ENCODE data around the gene NME4. TPM values are rescaled to one million over a fixed set of nuclear protein-coding genes. Genes with fewer than 3 reads are reported as not detected.

The NME4 gene
- 286 to 471 TPM (median 425 TPM) in 5 replicates for total RNA-seq (2022; extraction: Qiagen RNA extraction; ENCODE audit: low read depth)

DNA sequence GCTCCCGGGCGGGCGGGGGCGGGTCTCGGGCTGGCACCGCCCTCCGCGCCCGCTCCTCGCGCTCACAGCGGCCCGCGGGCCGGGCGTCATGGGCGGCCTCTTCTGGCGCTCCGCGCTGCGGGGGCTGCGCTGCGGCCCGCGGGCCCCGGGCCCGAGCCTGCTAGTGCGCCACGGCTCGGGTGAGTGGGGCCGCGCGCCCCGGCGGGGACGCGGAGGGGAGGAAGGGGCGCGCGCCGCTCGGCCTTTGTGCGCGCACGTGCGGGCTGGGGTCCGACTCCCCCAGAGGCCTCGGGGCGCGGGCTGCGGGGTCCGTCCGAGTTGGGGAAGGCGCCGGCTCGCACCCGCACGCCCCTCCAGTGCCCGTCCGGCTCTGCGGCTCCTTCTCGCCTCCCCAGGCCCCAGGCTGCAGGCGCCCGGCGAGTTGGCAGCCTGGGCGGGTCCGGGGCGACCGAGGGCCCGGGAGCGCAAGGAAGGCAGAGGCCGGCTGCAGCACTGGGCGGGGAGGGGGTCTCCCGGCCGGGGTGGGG, at the start of gene NME4:
Gene NME4, plus strand, starts transcription at position 65 of the 527 bp plus-strand sequence. Its CDS starts 24 bp downstream, at position 89.

DNA sequence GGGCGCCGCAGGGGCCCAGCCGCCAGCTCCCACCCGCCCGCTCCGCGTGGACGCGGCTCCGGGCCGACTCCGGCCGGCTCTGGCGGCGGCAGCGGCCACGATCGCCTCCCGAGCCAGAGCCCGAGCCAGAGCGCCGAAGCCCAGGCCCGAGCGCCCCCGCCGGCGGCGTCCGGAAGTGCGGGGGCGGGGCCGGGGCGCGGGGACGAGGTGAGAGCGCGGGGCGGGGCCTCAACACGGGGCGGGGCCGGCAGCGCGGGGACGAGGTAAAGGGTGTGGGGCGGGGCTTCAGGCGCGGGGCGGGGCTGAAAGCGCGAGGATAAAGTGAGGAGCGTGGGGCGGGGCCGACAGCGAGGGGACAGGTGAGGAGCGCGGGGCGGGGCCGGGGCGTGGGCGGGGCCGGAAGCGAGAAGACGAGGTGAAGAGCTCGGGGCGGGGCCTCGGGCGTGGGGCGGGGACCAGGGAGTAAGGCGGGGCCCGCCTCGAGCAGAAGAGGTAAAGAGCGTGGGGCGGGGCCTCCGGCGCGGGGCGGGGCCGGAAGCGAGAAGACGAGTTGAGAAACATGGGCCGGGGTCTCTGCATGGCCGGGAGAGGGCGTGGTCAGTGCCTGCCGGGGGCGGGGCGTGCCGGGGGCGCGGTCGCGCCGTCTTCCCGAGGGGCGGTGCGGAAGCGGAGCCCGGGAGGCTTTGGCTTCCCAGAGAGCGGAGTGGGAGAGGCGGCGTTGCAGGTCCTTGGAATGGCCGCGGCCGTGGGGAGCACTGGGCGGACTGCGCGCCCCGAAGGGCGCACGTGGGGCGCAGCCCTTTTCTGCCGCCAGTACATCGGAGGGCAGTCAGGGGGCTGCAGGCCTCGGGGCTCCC, 44.2 kb upstream of the NME4 start, which contains the start of gene AXIN1:
Gene AXIN1, minus strand, starts transcription at position 177 of the 857 bp plus-strand sequence. CDS start 5,698 bp downstream, outside the sequence.

DNA sequence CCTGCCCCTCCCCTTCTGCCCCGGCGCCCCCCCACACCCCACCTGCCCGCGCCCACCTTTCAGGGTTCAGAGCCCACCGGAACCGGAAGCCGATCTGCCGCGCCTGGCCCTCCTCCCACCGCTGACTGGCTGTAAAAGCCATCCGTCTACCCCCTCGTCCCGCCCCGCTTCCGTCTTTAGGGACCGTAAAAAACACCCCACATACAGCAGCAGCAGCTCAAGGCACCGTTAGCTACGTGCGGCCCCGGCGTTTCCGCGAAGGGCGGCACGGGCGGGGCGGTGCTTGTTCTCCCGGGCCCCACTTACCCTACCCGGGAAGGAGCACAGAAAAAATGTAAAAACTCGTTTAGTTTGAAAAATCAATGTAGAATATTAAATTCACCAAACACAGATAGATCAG, 26.6 kb upstream of the NME4 start, which contains the start of gene MRPL28:
Gene MRPL28, minus strand, starts transcription at position 96 of the 400 bp plus-strand sequence. CDS start 320 bp downstream, outside the sequence.

GRCh38 chr16:381789-382717, 14.9 kb upstream of the NME4 start, which contains the start of gene PGAP6:
PGAP6 (minus strand) TSS chr16:381978; CDS start chr16:381821, 157 bp downstream.

GRCh38 chr16:401468-402348, 4.7 kb downstream of the NME4 start, which contains the start of gene DECR2:
DECR2 (plus strand) TSS chr16:401885; CDS start chr16:401964, 79 bp downstream.

GRCh38 chr16:425082-425718, 28.2 kb downstream of the NME4 start, which contains the start of gene RAB11FIP3:
RAB11FIP3 (plus strand) TSS chr16:425649; CDS start chr16:426007, 358 bp downstream.

Other genes with a start within 250 kb of the NME4 start
- gene HBZ, start 244.6 kb upstream of the NME4 start, total RNA-seq (2022; extraction: Qiagen RNA extraction; ENCODE audit: low read depth), result 0.14 TPM in 1 of 5 replicates, not detected in the others
- not detected in 5 replicates for gene HBM, start 231.2 kb upstream of the NME4 start, total RNA-seq (2022; extraction: Qiagen RNA extraction; ENCODE audit: low read depth)
- 0.55 to 0.80 TPM (median 0.57 TPM) in 3 of 5 replicates, not detected in the others for gene HBA2, start 224.3 kb upstream of the NME4 start, total RNA-seq (2022; extraction: Qiagen RNA extraction; ENCODE audit: low read depth)
- gene HBA1, start 220.5 kb upstream of the NME4 start, total RNA-seq (2022; extraction: Qiagen RNA extraction; ENCODE audit: low read depth), result 0.55 to 1.8 TPM (median 1.1 TPM) in 4 of 5 replicates, not detected in the other
- gene HBQ1, start 216.7 kb upstream of the NME4 start, total RNA-seq (2022; extraction: Qiagen RNA extraction; ENCODE audit: low read depth), result 6.1 to 7.9 TPM (median 6.9 TPM) in 5 replicates
- 42.5 to 51.2 TPM (median 50.0 TPM) in 5 replicates for gene LUC7L, start 167.8 kb upstream of the NME4 start, total RNA-seq (2022; extraction: Qiagen RNA extraction; ENCODE audit: low read depth)
- 40.5 to 52.4 TPM (median 48.2 TPM) in 5 replicates for gene FAM234A, start 162.4 kb upstream of the NME4 start, total RNA-seq (2022; extraction: Qiagen RNA extraction; ENCODE audit: low read depth)
- 2.7 to 5.9 TPM (median 4.2 TPM) in 5 replicates for gene RGS11, start 121.3 kb upstream of the NME4 start, total RNA-seq (2022; extraction: Qiagen RNA extraction; ENCODE audit: low read depth)
- gene ARHGDIG, start 116.6 kb upstream of the NME4 start, total RNA-seq (2022; extraction: Qiagen RNA extraction; ENCODE audit: low read depth), result 1.8 to 3.6 TPM (median 2.5 TPM) in 5 replicates
- 0.13 to 0.64 TPM (median 0.31 TPM) in 4 of 5 replicates, not detected in the other for gene PDIA2, start 114.0 kb upstream of the NME4 start, total RNA-seq (2022; extraction: Qiagen RNA extraction; ENCODE audit: low read depth)
- gene AXIN1, start 44.5 kb upstream of the NME4 start, total RNA-seq (2022; extraction: Qiagen RNA extraction; ENCODE audit: low read depth), result 30.0 to 37.7 TPM (median 35.5 TPM) in 5 replicates
- gene MRPL28, start 26.7 kb upstream of the NME4 start, total RNA-seq (2022; extraction: Qiagen RNA extraction; ENCODE audit: low read depth), result 119 to 135 TPM (median 129 TPM) in 5 replicates
- 27.5 to 40.7 TPM (median 35.0 TPM) in 5 replicates for gene PGAP6, start 15.2 kb upstream of the NME4 start, total RNA-seq (2022; extraction: Qiagen RNA extraction; ENCODE audit: low read depth)
- gene DECR2, start 4.7 kb downstream of the NME4 start, total RNA-seq (2022; extraction: Qiagen RNA extraction; ENCODE audit: low read depth), result 18.8 to 30.2 TPM (median 25.3 TPM) in 5 replicates
- 16.4 to 22.4 TPM (median 18.8 TPM) in 5 replicates for gene RAB11FIP3, start 28.4 kb downstream of the NME4 start, total RNA-seq (2022; extraction: Qiagen RNA extraction; ENCODE audit: low read depth)
- 41.1 to 84.0 TPM (median 73.2 TPM) in 5 replicates for gene CAPN15, start 130.5 kb downstream of the NME4 start, total RNA-seq (2022; extraction: Qiagen RNA extraction; ENCODE audit: low read depth)
- gene PRR35, start 163.2 kb downstream of the NME4 start, total RNA-seq (2022; extraction: Qiagen RNA extraction; ENCODE audit: low read depth), result 0.06 to 0.18 TPM (median 0.13 TPM) in 5 replicates
- 0.11 to 0.39 TPM (median 0.21 TPM) in 5 replicates for gene NHLRC4, start 169.8 kb downstream of the NME4 start, total RNA-seq (2022; extraction: Qiagen RNA extraction; ENCODE audit: low read depth)
- gene PIGQ, start 172.8 kb downstream of the NME4 start, total RNA-seq (2022; extraction: Qiagen RNA extraction; ENCODE audit: low read depth), result 25.3 to 44.0 TPM (median 34.0 TPM) in 5 replicates
- gene RAB40C, start 192.9 kb downstream of the NME4 start, total RNA-seq (2022; extraction: Qiagen RNA extraction; ENCODE audit: low read depth), result 10.7 to 19.4 TPM (median 17.7 TPM) in 5 replicates
- 0.10 to 0.23 TPM (median 0.13 TPM) in 5 replicates for gene WFIKKN1, start 233.8 kb downstream of the NME4 start, total RNA-seq (2022; extraction: Qiagen RNA extraction; ENCODE audit: low read depth)
- gene METTL26, start 239.1 kb downstream of the NME4 start, total RNA-seq (2022; extraction: Qiagen RNA extraction; ENCODE audit: low read depth), result 85.3 to 150 TPM (median 144 TPM) in 5 replicates
- 21.2 to 49.7 TPM (median 47.2 TPM) in 5 replicates for gene MCRIP2, start 244.6 kb downstream of the NME4 start, total RNA-seq (2022; extraction: Qiagen RNA extraction; ENCODE audit: low read depth)

Data from A549 treated with RU486 at 1 μM for 4 hours (cell line).